MM.1S (cell line): ENCODE results near the gene ZBTB7C.

Source experiments
- CTCF ChIP-seq: fragments of 300-600 bp; sonication (generic); IDR thresholded peaks from 2 replicates; pipeline ENCODE4 v1.5.1; 2016; ENCODE audit warnings: antibody characterized with exemption, low read length, mixed read lengths
- EZH2 ChIP-seq: fragments of 300-600 bp; sonication (generic); optimal IDR thresholded peaks from 2 replicates; pipeline ENCODE3; 2017; ENCODE audit warnings: low read depth, mild to moderate bottlenecking, antibody characterized with exemption, low read length, mixed read lengths
- EZH2phosphoT487 ChIP-seq: fragments of 300-600 bp; sonication (generic); IDR thresholded peaks from 2 replicates; pipeline ENCODE4 v1.6.1; 2018; ENCODE audit warnings: antibody characterized with exemption, low read length

- TF ChIP-seq CTCF (no peak), EZH2 (no peak), EZH2phosphoT487 (no peak)
These were observed 416.2 kb downstream of the ZBTB7C start for GRCh38 chr18:47992976-47993375.
